NCI-H345 (cell line): ENCODE results near the gene REX1BD.
"Not testable (repeated sequence)": the region's sequence is repeated elsewhere in the genome, so short reads cannot be mapped to it uniquely, and the experiment has no call there.

Source experiments
- DNase-seq: peaks from one replicate; lab custom pipeline; 2025; lab: John Stamatoyannopoulos, UW

Gene REX1BD

GRCh38 chr19:18588611-18589379 lies at the start of gene REX1BD:
Gene REX1BD (plus strand): TSS chr19:18588798. CDS start chr19:18588802, 4 bp downstream.
- peak; percentile 81 for DNase-seq

- no peak for DNase-seq
These were observed 49.2 kb upstream of the REX1BD start for GRCh38 chr19:18539372-18539771.

- DNase-seq = not testable (repeated sequence)
These were observed 48.4 kb upstream of the REX1BD start for GRCh38 chr19:18540200-18540599.

GRCh38 chr19:18541258-18541991 lies 47.2 kb upstream of the REX1BD start:
- no peak for DNase-seq

- DNase-seq = no peak
These were observed 46.3 kb upstream of the REX1BD start for GRCh38 chr19:18541992-18542940.

- DNase-seq = peak; percentile 86
These were observed 45.4 kb upstream of the REX1BD start, which contains the start of gene FKBP8 for GRCh38 chr19:18542941-18543813. Gene FKBP8 (minus strand): TSS chr19:18543573. CDS start chr19:18541970, 1,603 bp downstream.

GRCh38 chr19:18543814-18544475 lies 44.7 kb upstream of the REX1BD start:
- no peak for DNase-seq

GRCh38 chr19:18551631-18552030 lies 37.0 kb upstream of the REX1BD start:
- DNase-seq = no peak

- peak; percentile 94 for DNase-seq
These were observed 31.0 kb upstream of the REX1BD start, which contains the start of gene KXD1 for GRCh38 chr19:18557411-18558201. Gene KXD1 (plus strand): TSS chr19:18557870. CDS start chr19:18562057, 4,187 bp downstream.

- DNase-seq = no peak
These were observed 30.4 kb upstream of the REX1BD start for GRCh38 chr19:18558202-18558555.

- DNase-seq = no peak
These were observed 30.0 kb upstream of the REX1BD start for GRCh38 chr19:18558604-18559003.

GRCh38 chr19:18559685-18560084 lies 28.9 kb upstream of the REX1BD start:
- DNase-seq = no peak

GRCh38 chr19:18562086-18562485 lies 26.5 kb upstream of the REX1BD start:
- DNase-seq = no peak

GRCh38 chr19:18566953-18567352 lies 21.6 kb upstream of the REX1BD start:
- DNase-seq = no peak

- no peak for DNase-seq
These were observed 20.2 kb upstream of the REX1BD start for GRCh38 chr19:18568367-18568766.

GRCh38 chr19:18571564-18572344 lies 16.8 kb upstream of the REX1BD start, which contains the start of gene UBA52:
Gene UBA52 (plus strand): TSS chr19:18571857. CDS start chr19:18573301, 1,444 bp downstream.
- DNase-seq = peak; percentile 97

GRCh38 chr19:18574691-18575291 lies 13.8 kb upstream of the REX1BD start:
- no peak for DNase-seq

GRCh38 chr19:18576383-18576782 lies 12.2 kb upstream of the REX1BD start:
- no peak for DNase-seq
